Measurements from ENCODE around the gene LAMA5. TPM values are rescaled to one million over a fixed set of nuclear protein-coding genes. Genes with fewer than 3 reads are reported as not detected.

The LAMA5 gene
- total RNA-seq, 4 donors from 2014 or later: 14.1 to 131 (median 34.5) TPM

- no peak for TF ChIP-seq CTCF (IDR thresholded peaks at IDR 0.05; ENCODE audit: low read depth)
Observed at GRCh38 chr20:62318400-62319345, 48.4 kb downstream of the LAMA5 start.

GRCh38 chr20:62317167-62317655 is 49.9 kb downstream of the LAMA5 start:
- TF ChIP-seq CTCF (IDR thresholded peaks at IDR 0.05; ENCODE audit: low read depth): no peak

- no peak for TF ChIP-seq CTCF (IDR thresholded peaks at IDR 0.05; ENCODE audit: low read depth)
Observed at GRCh38 chr20:62316331-62317166, 50.6 kb downstream of the LAMA5 start.

- TF ChIP-seq CTCF (IDR thresholded peaks at IDR 0.05; ENCODE audit: low read depth): no peak
Observed at GRCh38 chr20:62315773-62316172, 51.3 kb downstream of the LAMA5 start.

GRCh38 chr20:62314711-62315302 is 52.3 kb downstream of the LAMA5 start:
- TF ChIP-seq CTCF (IDR thresholded peaks at IDR 0.05; ENCODE audit: low read depth): no peak

DNA sequence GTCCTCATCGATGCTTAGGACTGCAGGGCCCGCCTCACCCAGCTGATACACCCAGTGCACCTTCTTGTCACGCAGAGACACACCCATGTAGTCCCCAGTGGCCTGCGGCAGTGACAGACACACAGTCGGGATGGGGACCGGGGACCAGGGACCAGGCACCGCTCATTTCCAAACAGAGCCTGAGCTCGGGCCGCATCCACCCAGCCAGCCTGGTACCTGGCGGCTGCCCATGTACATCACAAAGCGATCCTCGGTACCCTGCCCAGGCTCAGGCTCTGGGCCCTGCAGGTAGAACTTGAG is 52.8 kb downstream of the LAMA5 start:
- no peak for TF ChIP-seq CTCF (IDR thresholded peaks at IDR 0.05; ENCODE audit: low read depth)

Measured in subcutaneous adipose tissue (tissue), 4 donors.